Spleen (tissue), 7 donors: Measurements from ENCODE around the gene B4GALNT2.

Source experiments
- CTCF ChIP-seq, 11 experiments: fragments of 200-600 bp in 7 of 11; fragments of 450-650 bp in 4 of 11; sonication (generic) in 4 of 11; IDR thresholded peaks in 8 of 11; conservative IDR thresholded peaks in 3 of 11; 1 replicate in 7 of 11; 2 replicates in 4 of 11; pipeline versions ENCODE4 v1.4.0 to v1.8.0; 2016 to 2021; ENCODE audit warnings: antibody characterized with exemption in 11 of 11, inconsistent platforms in 4 of 11, mild to moderate bottlenecking in 1 of 11
- POLR2A ChIP-seq, 3 donors: fragments of 450-650 bp; IDR thresholded peaks; one replicate each; pipeline ENCODE4 v1.5.1; 2017; ENCODE audit warnings: antibody characterized with exemption in 3 of 3, mild to moderate bottlenecking in 1 of 3
- donor health status: DM: no; HTN: no; CAD: no; lungs with moderate emphysema.
- donor health status: DM: no; HTN: no; CAD: no.
- donor health status: DM: no; HTN: no; CAD: no.

- TF ChIP-seq CTCF (IDR thresholded peaks at IDR 0.05 in 8 of 11, conservative IDR thresholded peaks at IDR 0.05 in 3 of 11) (no peak), POLR2A (IDR thresholded peaks at IDR 0.05) (no peak)
These were observed 64.0 kb downstream of the B4GALNT2 start for GRCh38 chr17:49196520-49196919.
